HL-60 (cell line): ENCODE results near the gene DIO1.

Source experiments
- POLR2AphosphoS5 ChIP-seq: IDR thresholded peaks from 2 replicates; pipeline ENCODE4 v1.6.1; 2012; ENCODE audit warnings: low read depth
- TF ChIP-seq, protein P1 (sequence below): IDR thresholded peaks from one replicate; pipeline ENCODE4 v1.5.1; 2011; ENCODE audit warnings: low read length, control low read depth, inconsistent platforms; ENCODE audit not compliant: insufficient read depth

DNA sequence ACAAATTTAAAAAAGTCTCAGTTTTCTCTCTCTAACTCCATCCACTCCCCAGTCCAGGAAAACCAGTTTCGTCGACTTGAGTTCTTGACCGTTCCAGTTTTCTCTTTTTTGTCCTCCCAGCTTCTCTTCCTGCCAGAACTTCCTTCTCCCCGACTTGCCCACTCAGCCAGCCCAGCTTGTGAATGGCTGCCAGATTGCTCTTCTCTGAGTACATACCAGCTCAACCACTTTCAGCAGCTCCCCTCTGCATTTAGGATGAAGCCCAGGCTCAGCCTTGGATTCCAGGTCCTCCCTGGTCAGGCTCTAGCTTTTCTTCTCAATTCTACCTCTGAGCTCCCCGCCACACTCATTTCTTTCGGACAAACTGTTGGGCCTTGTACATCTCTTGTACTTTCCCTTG, 1.4 kb downstream of the DIO1 start:
- TF ChIP-seq POLR2AphosphoS5: no peak
- TF ChIP-seq, protein P1, sequence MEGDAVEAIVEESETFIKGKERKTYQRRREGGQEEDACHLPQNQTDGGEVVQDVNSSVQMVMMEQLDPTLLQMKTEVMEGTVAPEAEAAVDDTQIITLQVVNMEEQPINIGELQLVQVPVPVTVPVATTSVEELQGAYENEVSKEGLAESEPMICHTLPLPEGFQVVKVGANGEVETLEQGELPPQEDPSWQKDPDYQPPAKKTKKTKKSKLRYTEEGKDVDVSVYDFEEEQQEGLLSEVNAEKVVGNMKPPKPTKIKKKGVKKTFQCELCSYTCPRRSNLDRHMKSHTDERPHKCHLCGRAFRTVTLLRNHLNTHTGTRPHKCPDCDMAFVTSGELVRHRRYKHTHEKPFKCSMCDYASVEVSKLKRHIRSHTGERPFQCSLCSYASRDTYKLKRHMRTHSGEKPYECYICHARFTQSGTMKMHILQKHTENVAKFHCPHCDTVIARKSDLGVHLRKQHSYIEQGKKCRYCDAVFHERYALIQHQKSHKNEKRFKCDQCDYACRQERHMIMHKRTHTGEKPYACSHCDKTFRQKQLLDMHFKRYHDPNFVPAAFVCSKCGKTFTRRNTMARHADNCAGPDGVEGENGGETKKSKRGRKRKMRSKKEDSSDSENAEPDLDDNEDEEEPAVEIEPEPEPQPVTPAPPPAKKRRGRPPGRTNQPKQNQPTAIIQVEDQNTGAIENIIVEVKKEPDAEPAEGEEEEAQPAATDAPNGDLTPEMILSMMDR: no peak
